Activated CD4-positive, alpha-beta memory T cell treated with anti-CD3 and anti-CD28 coated beads, Interleukin-2, amount 10 ng/mL, durations not matched to agents 7 days and 5 days (primary cell): ENCODE results near the gene MPV17L2. TPM values are rescaled to one million over a fixed set of nuclear protein-coding genes. Genes with fewer than 3 reads are reported as not detected.
A peak's percentile ranks its signal among the peaks of the same experiment; 100 is the strongest.

Experiments
- CTCF ChIA-PET: fragments of 350-600 bp; sonication (Branson Sonifier 250); formaldehyde crosslinking; loops from one replicate; lab custom pipeline; 2021; ENCODE audit warnings: antibody characterized with exemption, inconsistent platforms; lab: Charles Lee
- POLR2A ChIA-PET: fragments of 350-600 bp; sonication (Branson Sonifier 250); formaldehyde crosslinking; loops from one replicate; lab custom pipeline; 2021; ENCODE audit warnings: antibody characterized with exemption; lab: Charles Lee
- DNase-seq: peaks from one replicate; pipeline ENCODE4 v3.0.0-alpha.2; 2020
- H3K27ac Mint-ChIP-seq: one replicate; pipeline ENCODE4 v1.8.0; 2021; ENCODE audit warnings: mild to moderate bottlenecking, mixed read lengths
- H3K27me3 Mint-ChIP-seq: one replicate; pipeline ENCODE4 v1.8.0; 2021; ENCODE audit warnings: mixed read lengths
- H3K36me3 Mint-ChIP-seq: one replicate; pipeline ENCODE4 v1.8.0; 2021; ENCODE audit warnings: low read depth, mixed read lengths
- H3K4me1 Mint-ChIP-seq: one replicate; pipeline ENCODE4 v1.8.0; 2021; ENCODE audit warnings: mixed read lengths
- H3K4me3 Mint-ChIP-seq: one replicate; pipeline ENCODE4 v1.8.0; 2021; ENCODE audit warnings: mild to moderate bottlenecking, mixed read lengths
- H3K9me3 Mint-ChIP-seq: one replicate; pipeline ENCODE4 v1.8.0; 2021; ENCODE audit warnings: mixed read lengths
- total RNA-seq, 2 experiments: library from RNA; stranded (reverse); gene quantifications; one replicate each; pipeline ENCODE4 v1.2.3, GENCODE V29; 2021

Gene MPV17L2
- total RNA-seq, 2 experiments from 2014 or later = 6.2 to 6.3 TPM

GRCh38 chr19:18224525-18225354 is 31.7 kb downstream of the MPV17L2 start:
- H3K27ac Mint-ChIP-seq = peak overlapping the region; percentile 47
- ChIA-PET POLR2A (interaction anchor here (1.0 to 1.4 kb wide), 5 partner anchors 21 to 193 kb away, joined by 3 read pairs; partner anchors contain the start of genes JUND, MPV17L2 and RAB3A), CTCF (interaction anchor here (0.6 to 2.9 kb wide), 18 partner anchors 8 to 481 kb away, joined by 3 to 17 read pairs (median 6); partner anchors contain the start of genes LSM4, PIK3R2 and RAB3A)
- H3K4me3 Mint-ChIP-seq = peak overlapping the region; percentile 75
- H3K27me3 Mint-ChIP-seq = peaks cover 51% of the 10 kb centered on the region
- peak; percentile 93 for DNase-seq
- H3K9me3 Mint-ChIP-seq = no peaks in the 10 kb centered on the region
- peaks cover 18% of the 10 kb centered on the region for H3K4me1 Mint-ChIP-seq
- H3K36me3 Mint-ChIP-seq = no peaks in the 10 kb centered on the region

DNA sequence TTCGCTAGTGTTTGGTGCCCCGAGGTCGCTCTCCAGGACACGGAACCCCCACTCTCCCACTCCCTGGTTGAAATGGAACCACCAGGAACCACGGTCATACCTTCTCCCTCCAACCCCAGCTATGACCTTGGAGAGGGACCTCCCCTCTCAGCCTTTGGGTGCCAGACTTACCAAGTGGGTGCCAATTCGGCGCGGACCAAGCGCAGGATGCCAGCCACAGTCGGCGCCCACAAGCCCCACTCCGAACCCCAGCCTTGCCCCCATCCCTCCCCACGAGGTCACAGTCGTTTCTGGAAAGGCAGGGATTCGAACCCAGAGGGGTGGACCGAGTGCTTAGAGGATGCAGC is 32.3 kb downstream of the MPV17L2 start:
- H3K27me3 Mint-ChIP-seq = peaks cover 50% of the 10 kb centered on the region
- H3K9me3 Mint-ChIP-seq = no peaks in the 10 kb centered on the region
- no peak overlapping the region for H3K4me3 Mint-ChIP-seq
- CTCF ChIA-PET = interaction anchor here (1.5 to 2.9 kb wide), 3 partner anchors 27 to 103 kb away, joined by 12 to 17 read pairs (median 16); no protein-coding TSS in a partner anchor
- no peak overlapping the region for H3K27ac Mint-ChIP-seq
- POLR2A ChIA-PET = no interaction called here
- H3K4me1 Mint-ChIP-seq = peaks cover 16% of the 10 kb centered on the region
- no peak for DNase-seq
- no peaks in the 10 kb centered on the region for H3K36me3 Mint-ChIP-seq

GRCh38 chr19:18225702-18226468 is 32.9 kb downstream of the MPV17L2 start, which contains the start of gene PDE4C:
Gene PDE4C, minus strand, starts transcription at chr19:18226438. Its CDS starts 23 bp downstream, at chr19:18226415.
- Mint-ChIP-seq H3K27me3 (peaks cover 52% of the 10 kb centered on the region), H3K27ac (no peak within 1 kb of the TSS), H3K9me3 (no peaks in the 10 kb centered on the region), H3K4me3 (no peak within 1 kb of the TSS), H3K36me3 (no peaks in the 10 kb centered on the region), H3K4me1 (peaks cover 16% of the 10 kb centered on the region)
- ChIA-PET CTCF (no interaction called here), POLR2A (no interaction called here)
- DNase-seq = no peak

GRCh38 chr19:18226956-18227780 is 34.1 kb downstream of the MPV17L2 start:
- ChIA-PET CTCF (no interaction called here), POLR2A (no interaction called here)
- Mint-ChIP-seq H3K9me3 (no peaks in the 10 kb centered on the region), H3K36me3 (no peaks in the 10 kb centered on the region), H3K4me3 (no peak overlapping the region), H3K27ac (no peak overlapping the region), H3K4me1 (peaks cover 14% of the 10 kb centered on the region), H3K27me3 (peaks cover 58% of the 10 kb centered on the region)
- no peak for DNase-seq

DNA sequence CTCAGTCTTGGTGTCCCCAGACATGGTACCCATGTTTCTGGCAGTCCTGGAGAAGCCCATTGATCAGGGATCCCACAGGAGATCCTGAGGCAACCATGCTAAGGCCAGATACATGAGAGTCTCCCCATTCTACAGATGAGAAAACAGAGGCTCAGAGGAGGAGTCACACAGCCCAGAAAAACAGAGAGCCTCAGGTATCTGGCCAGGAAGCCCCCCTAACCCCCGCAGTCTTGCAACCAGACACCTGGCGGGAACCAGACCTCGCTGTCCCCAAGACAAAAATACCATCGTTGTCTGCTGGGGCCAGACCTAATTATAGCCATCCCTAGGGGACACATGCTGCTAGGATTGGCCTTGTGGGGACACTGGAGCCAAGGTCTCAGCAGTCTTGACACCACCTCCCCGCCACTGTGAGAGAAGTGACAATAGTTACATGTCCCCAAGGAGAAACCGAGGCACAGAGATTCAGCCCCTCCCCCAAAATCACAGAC is 34.8 kb downstream of the MPV17L2 start:
- ChIA-PET CTCF (no interaction called here), POLR2A (no interaction called here)
- peaks cover 18% of the 10 kb centered on the region for H3K4me1 Mint-ChIP-seq
- peaks cover 63% of the 10 kb centered on the region for H3K27me3 Mint-ChIP-seq
- H3K9me3 Mint-ChIP-seq = no peaks in the 10 kb centered on the region
- no peak for DNase-seq
- no peak overlapping the region for H3K4me3 Mint-ChIP-seq
- no peaks in the 10 kb centered on the region for H3K36me3 Mint-ChIP-seq
- H3K27ac Mint-ChIP-seq = no peak overlapping the region

GRCh38 chr19:18229474-18229873 is 36.5 kb downstream of the MPV17L2 start:
- Mint-ChIP-seq H3K27me3 (peaks cover 67% of the 10 kb centered on the region), H3K4me3 (no peak overlapping the region), H3K36me3 (no peaks in the 10 kb centered on the region), H3K4me1 (peaks cover 13% of the 10 kb centered on the region), H3K9me3 (peaks cover 2% of the 10 kb centered on the region), H3K27ac (no peak overlapping the region)
- no peak for DNase-seq
- POLR2A ChIA-PET = no interaction called here
- CTCF ChIA-PET = no interaction called here

GRCh38 chr19:18229915-18230314 is 36.9 kb downstream of the MPV17L2 start:
- Mint-ChIP-seq H3K36me3 (no peaks in the 10 kb centered on the region), H3K4me3 (no peak overlapping the region), H3K27me3 (peaks cover 63% of the 10 kb centered on the region), H3K4me1 (peaks cover 9% of the 10 kb centered on the region), H3K27ac (no peak overlapping the region), H3K9me3 (peaks cover 2% of the 10 kb centered on the region)
- ChIA-PET POLR2A (no interaction called here), CTCF (interaction anchor here (0.7 to 4.4 kb wide), 4 partner anchors 22 to 99 kb away, joined by 3 to 22 read pairs (median 4); no protein-coding TSS in a partner anchor)
- no peak for DNase-seq

GRCh38 chr19:18230941-18231734 is 38.1 kb downstream of the MPV17L2 start:
- peaks cover 5% of the 10 kb centered on the region for H3K4me1 Mint-ChIP-seq
- H3K27ac Mint-ChIP-seq = no peak overlapping the region
- H3K36me3 Mint-ChIP-seq = no peaks in the 10 kb centered on the region
- peaks cover 2% of the 10 kb centered on the region for H3K9me3 Mint-ChIP-seq
- DNase-seq = no peak
- CTCF ChIA-PET = interaction anchor here (0.5 to 4.4 kb wide), 5 partner anchors 20 to 98 kb away, joined by 3 to 22 read pairs (median 4); no protein-coding TSS in a partner anchor
- peaks cover 51% of the 10 kb centered on the region for H3K27me3 Mint-ChIP-seq
- POLR2A ChIA-PET = no interaction called here
- H3K4me3 Mint-ChIP-seq = no peak overlapping the region

DNA sequence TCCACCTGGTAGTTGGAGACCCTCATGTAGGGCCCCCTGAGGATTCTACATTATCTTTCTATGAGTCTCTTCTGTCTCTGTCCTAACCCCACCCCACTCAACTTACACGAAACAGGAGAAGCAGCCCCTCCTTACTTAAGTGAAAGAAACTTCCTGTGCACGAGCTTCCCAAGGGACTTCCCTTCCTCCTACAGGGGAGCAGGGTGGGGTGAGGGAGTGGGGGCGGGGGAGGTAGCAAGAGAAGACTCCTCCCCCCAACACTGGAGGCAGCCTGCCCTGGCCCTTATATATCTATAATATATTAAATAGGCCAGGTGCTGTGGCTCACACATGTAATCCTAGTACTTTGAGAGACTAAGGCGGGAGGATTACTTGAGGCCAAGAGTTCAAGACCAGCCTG is 38.8 kb downstream of the MPV17L2 start:
- Mint-ChIP-seq H3K4me1 (peaks cover 4% of the 10 kb centered on the region), H3K4me3 (no peak overlapping the region), H3K27me3 (peaks cover 49% of the 10 kb centered on the region), H3K27ac (no peak overlapping the region), H3K36me3 (no peaks in the 10 kb centered on the region), H3K9me3 (peaks cover 2% of the 10 kb centered on the region)
- no peak for DNase-seq
- ChIA-PET POLR2A (no interaction called here), CTCF (interaction anchor here (2.7 to 4.4 kb wide), 2 partner anchors 8 to 20 kb away, joined by 11 to 22 read pairs; no protein-coding TSS in a partner anchor)

- CTCF ChIA-PET = interaction anchor here (2.7 to 4.4 kb wide), 2 partner anchors 8 to 19 kb away, joined by 11 to 22 read pairs; no protein-coding TSS in a partner anchor
- Mint-ChIP-seq H3K27ac (no peak overlapping the region), H3K36me3 (no peaks in the 10 kb centered on the region), H3K27me3 (peaks cover 41% of the 10 kb centered on the region), H3K9me3 (peaks cover 2% of the 10 kb centered on the region), H3K4me3 (no peak overlapping the region), H3K4me1 (peaks cover 4% of the 10 kb centered on the region)
- no peak for DNase-seq
- POLR2A ChIA-PET = interaction anchor here (1.0 to 1.5 kb wide), 3 partner anchors 13 to 186 kb away, joined by 3 read pairs; partner anchors contain the start of gene SSBP4
Observed at GRCh38 chr19:18232540-18233223, 39.7 kb downstream of the MPV17L2 start.
